SU-DHL-6 (cell line): ENCODE measurements around the gene KCNIP4.

Source experiments
- H2AFZ ChIP-seq: fragments of 200-600 bp; sonication (generic); 2 replicates; pipeline ENCODE4 v1.6.1; 2014; ENCODE audit warnings: low read depth, mild to moderate bottlenecking, moderate library complexity, mixed read lengths, antibody characterized with exemption, low read length; ENCODE audit not compliant: severe bottlenecking
- H3F3A ChIP-seq: fragments of 200-600 bp; shearing (Covaris generic); 2 replicates; pipeline ENCODE4 v1.6.0; 2016; ENCODE audit warnings: antibody characterized with exemption, mild to moderate bottlenecking; ENCODE audit not compliant: insufficient read depth
- H3K27ac ChIP-seq: fragments of 200-600 bp; sonication (generic); 2 replicates; pipeline ENCODE4 v1.5.1; 2016; ENCODE audit warnings: low read depth, mild to moderate bottlenecking, low read length, moderate library complexity, mixed read lengths
- H3K27me3 ChIP-seq: fragments of 200-600 bp; sonication (generic), shearing (Covaris generic); 2 replicates; pipeline ENCODE4 v1.6.0; 2014; ENCODE audit warnings: mild to moderate bottlenecking, low read length
- H3K36me3 ChIP-seq: fragments of 200-600 bp; sonication (generic); 2 replicates; pipeline ENCODE4 v1.6.1; 2014; ENCODE audit warnings: mild to moderate bottlenecking, low read length, mixed read lengths
- H3K4me2 ChIP-seq: fragments of 300-600, 200-600 bp; shearing (Covaris generic), sonication (generic); 2 replicates; pipeline ENCODE4 v1.6.0; 2014; ENCODE audit warnings: low read length, low read depth, mild to moderate bottlenecking; ENCODE audit not compliant: poor library complexity, severe bottlenecking
- H3K4me3 ChIP-seq: fragments of 200-600 bp; sonication (generic); 2 replicates; pipeline ENCODE4 v1.5.1; 2014; ENCODE audit warnings: antibody characterized with exemption, low read length, mild to moderate bottlenecking, mixed read lengths; ENCODE audit not compliant: insufficient read depth, poor library complexity, severe bottlenecking
- H3K79me2 ChIP-seq: fragments of 200-600 bp; sonication (generic); 2 replicates; pipeline ENCODE4 v1.6.1; 2014; ENCODE audit warnings: mild to moderate bottlenecking, low read length, moderate library complexity; ENCODE audit not compliant: insufficient read depth
- H3K9ac ChIP-seq: fragments of 200-600 bp; sonication (generic); 2 replicates; pipeline ENCODE4 v1.7.0; 2014; ENCODE audit warnings: mild to moderate bottlenecking, low read length
- H3K9me2 ChIP-seq: fragments of 200-600 bp; sonication (generic); replicated peaks from 2 replicates; pipeline ENCODE4 v1.6.1; 2014; ENCODE audit warnings: low read length; ENCODE audit not compliant: insufficient read depth
- H3K9me3 ChIP-seq: fragments of 200-600 bp; sonication (generic); 2 replicates; pipeline ENCODE4 v1.6.1; 2014; ENCODE audit warnings: low read length, mixed read lengths; ENCODE audit not compliant: insufficient read depth
- H4K20me1 ChIP-seq: fragments of 200-600 bp; sonication (generic); 2 replicates; pipeline ENCODE4 v1.6.1; 2014; ENCODE audit warnings: low read depth, mild to moderate bottlenecking, antibody characterized with exemption, low read length, moderate library complexity, mixed read lengths
- EZH2phosphoT487 ChIP-seq: fragments of 200-600 bp; sonication (generic), shearing (Covaris generic); conservative IDR thresholded peaks from 2 replicates; pipeline ENCODE4 v1.6.1; 2018; ENCODE audit warnings: mild to moderate bottlenecking, antibody characterized with exemption, low read length, moderate library complexity, mixed read lengths
- TF ChIP-seq, protein P1 (sequence below): fragments of 200-600 bp; sonication (generic); IDR thresholded peaks from one replicate; pipeline ENCODE4 v1.5.1; 2017; ENCODE audit warnings: antibody characterized with exemption, mild to moderate bottlenecking, low read length, moderate library complexity; ENCODE audit not compliant: insufficient read depth, poor library complexity, severe bottlenecking

The KCNIP4 gene

DNA sequence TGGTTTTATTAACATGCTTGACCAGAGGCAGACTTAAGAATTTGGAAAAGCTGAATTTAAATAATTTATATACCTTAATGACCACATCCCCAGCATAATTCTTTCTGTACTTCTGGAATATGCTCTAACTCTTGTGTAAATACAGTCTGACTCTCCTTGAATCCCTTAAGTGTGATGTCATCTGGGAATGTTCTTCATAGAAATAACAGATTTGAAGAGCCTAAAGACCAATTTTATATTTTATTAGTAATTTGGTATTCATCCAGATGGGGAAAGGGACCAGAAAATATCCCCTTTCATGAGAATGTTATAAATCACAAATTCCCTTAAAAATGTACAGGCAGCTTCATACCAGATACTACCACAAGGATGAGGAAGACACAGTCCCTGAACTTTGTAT, 58.3 kb downstream of the KCNIP4 start:
- Histone ChIP-seq H3F3A (no peaks in the 10 kb centered on the region), H3K9me3 (no peaks in the 10 kb centered on the region), H3K27me3 (no peaks in the 10 kb centered on the region), H3K36me3 (no peaks in the 10 kb centered on the region), H4K20me1 (no peaks in the 10 kb centered on the region), H2AFZ (no peak overlapping the region), H3K4me2 (no peak overlapping the region), H3K9me2 (no peaks in the 10 kb centered on the region), H3K79me2 (no peaks in the 10 kb centered on the region), H3K27ac (no peak overlapping the region), H3K9ac (no peak overlapping the region), H3K4me3 (no peak overlapping the region)
- TF ChIP-seq, protein P1, sequence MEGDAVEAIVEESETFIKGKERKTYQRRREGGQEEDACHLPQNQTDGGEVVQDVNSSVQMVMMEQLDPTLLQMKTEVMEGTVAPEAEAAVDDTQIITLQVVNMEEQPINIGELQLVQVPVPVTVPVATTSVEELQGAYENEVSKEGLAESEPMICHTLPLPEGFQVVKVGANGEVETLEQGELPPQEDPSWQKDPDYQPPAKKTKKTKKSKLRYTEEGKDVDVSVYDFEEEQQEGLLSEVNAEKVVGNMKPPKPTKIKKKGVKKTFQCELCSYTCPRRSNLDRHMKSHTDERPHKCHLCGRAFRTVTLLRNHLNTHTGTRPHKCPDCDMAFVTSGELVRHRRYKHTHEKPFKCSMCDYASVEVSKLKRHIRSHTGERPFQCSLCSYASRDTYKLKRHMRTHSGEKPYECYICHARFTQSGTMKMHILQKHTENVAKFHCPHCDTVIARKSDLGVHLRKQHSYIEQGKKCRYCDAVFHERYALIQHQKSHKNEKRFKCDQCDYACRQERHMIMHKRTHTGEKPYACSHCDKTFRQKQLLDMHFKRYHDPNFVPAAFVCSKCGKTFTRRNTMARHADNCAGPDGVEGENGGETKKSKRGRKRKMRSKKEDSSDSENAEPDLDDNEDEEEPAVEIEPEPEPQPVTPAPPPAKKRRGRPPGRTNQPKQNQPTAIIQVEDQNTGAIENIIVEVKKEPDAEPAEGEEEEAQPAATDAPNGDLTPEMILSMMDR = no peak
- no peak for TF ChIP-seq EZH2phosphoT487

DNA sequence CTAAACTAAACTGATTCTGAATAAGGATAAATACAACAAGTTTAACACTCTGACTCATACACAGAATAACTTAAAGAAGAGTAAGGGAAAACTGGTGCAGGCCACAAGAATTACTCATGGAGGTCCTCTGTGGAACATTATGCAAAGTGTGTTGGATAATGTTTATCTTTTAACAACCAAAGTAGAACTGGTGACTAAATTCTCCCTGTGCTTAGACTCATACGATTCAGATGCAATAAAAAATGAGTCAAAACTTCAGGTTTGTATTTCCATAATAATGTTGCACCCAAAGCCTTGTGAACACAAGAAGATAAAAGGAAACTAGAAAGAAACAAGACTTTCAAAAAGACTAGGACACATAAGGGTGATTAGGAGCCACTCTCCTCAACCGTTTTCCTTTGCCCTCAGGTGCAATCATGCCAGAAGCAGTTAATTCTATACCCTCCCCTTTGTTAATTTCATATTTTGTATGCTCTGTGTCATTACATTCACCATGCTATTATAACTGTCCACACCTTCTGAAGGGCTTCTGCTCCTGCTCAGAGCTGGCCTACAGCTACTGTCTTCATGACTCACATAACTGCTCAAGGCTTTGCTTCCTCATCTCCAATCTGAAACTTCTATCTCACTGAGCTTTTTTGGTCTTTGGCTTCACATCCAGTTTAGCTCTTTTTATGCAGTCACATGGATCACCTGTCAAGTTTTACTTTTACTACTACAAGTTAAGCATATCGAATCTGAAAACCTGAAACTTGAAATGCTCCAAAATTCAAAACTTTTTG, 60.2 kb downstream of the KCNIP4 start:
- Histone ChIP-seq H3K4me3 (no peak overlapping the region), H3K4me2 (no peak overlapping the region), H3K27ac (no peak overlapping the region), H3K36me3 (no peaks in the 10 kb centered on the region), H3K9ac (no peak overlapping the region), H4K20me1 (no peaks in the 10 kb centered on the region), H3K9me2 (no peaks in the 10 kb centered on the region), H3K9me3 (no peaks in the 10 kb centered on the region), H3K27me3 (no peaks in the 10 kb centered on the region), H3K79me2 (no peaks in the 10 kb centered on the region), H2AFZ (no peak overlapping the region), H3F3A (no peaks in the 10 kb centered on the region)
- TF ChIP-seq, protein P1 = no peak
- TF ChIP-seq EZH2phosphoT487 = no peak

DNA sequence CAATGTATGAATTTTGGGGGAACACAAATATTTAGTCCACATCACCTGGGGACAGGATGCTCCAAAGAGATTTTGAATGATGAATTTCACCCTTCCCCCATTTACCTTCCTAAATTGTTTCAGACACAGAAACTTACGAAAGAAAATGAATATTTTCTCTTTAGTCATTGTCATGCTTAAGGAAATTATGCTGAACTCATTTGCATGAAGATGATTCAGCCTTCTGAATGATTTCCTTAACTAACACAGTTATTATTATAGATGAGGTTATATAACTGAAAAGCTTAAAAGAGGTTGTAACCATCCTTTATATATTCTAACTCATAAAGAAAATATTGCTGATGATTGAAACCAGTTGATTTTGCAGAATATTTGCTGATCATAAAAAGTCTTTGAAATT, 61.1 kb downstream of the KCNIP4 start:
- Histone ChIP-seq H3K79me2 (no peaks in the 10 kb centered on the region), H3K9me3 (no peaks in the 10 kb centered on the region), H3K9me2 (no peaks in the 10 kb centered on the region), H3K27ac (no peak overlapping the region), H2AFZ (no peak overlapping the region), H3K4me3 (no peak overlapping the region), H3K4me2 (no peak overlapping the region), H3K9ac (no peak overlapping the region), H3F3A (no peaks in the 10 kb centered on the region), H3K27me3 (no peaks in the 10 kb centered on the region), H3K36me3 (no peaks in the 10 kb centered on the region), H4K20me1 (no peaks in the 10 kb centered on the region)
- no peak for TF ChIP-seq EZH2phosphoT487
- TF ChIP-seq, protein P1 = no peak
